ENCODE measurements around the gene CDCP2.

CDCP2 gene

DNA sequence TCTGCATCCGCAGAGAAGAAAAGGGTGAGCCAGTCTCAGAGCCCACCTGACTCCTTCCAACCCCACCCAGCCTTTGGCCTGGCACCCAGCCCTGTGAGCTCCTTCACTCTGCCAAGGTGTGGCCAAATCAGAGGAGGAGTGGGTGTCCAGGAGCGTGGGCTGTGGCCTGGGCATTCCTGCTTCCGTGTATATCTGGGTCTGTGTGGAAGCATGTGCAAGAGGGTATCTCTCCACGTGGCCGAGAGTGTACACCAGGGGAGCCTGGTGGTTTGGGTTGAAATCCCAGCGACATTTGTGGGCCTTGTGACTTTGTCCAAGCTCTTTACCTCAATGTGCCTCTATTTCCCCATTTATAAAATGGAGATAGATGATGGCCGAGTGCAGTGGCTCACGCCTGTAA lies 29.8 kb downstream of the CDCP2 start:
- no peaks in the 10 kb centered on the region for H3K27me3 ChIP-seq (ENCODE audit: insufficient read depth, low read length)
- peaks cover 0 to 3% of the 10 kb centered on the region in 2 experiments for H3K4me1 ChIP-seq (ENCODE audit: control insufficient read depth in 1 of 2, insufficient read depth in 2 of 2, low read length in 2 of 2)
- no peak overlapping the region for H2BK5ac ChIP-seq (ENCODE audit: low read depth, low read length, poor library complexity)
- H3K27ac ChIP-seq (ENCODE audit: low read depth, low read length) = no peak overlapping the region
- no peak overlapping the region for H3K4ac ChIP-seq (ENCODE audit: low read depth, low read length)
- H4K12ac ChIP-seq (ENCODE audit: low read depth, low read length) = no peak overlapping the region
- no peak overlapping the region for H2AK5ac ChIP-seq (ENCODE audit: low read length)
- no peak overlapping the region for H2AFZ ChIP-seq (ENCODE audit: insufficient read depth, low read length, poor library complexity)
- H2BK12ac ChIP-seq (ENCODE audit: low read length) = no peak overlapping the region
- H3K36me3 ChIP-seq (ENCODE audit: control insufficient read depth in 1 of 2, insufficient read depth in 2 of 2, low read length in 2 of 2) = no peaks in the 10 kb centered on the region
- H3K14ac ChIP-seq (ENCODE audit: low read length) = no peak overlapping the region
- no peaks in the 10 kb centered on the region for H3K79me1 ChIP-seq (ENCODE audit: low read length)
- peaks cover 8% of the 10 kb centered on the region for H3K9me3 ChIP-seq (ENCODE audit: insufficient read depth, low read depth, low read length)
- H4K8ac ChIP-seq (ENCODE audit: low read depth, low read length) = no peak overlapping the region
- no peak overlapping the region for H2BK120ac ChIP-seq (ENCODE audit: insufficient read depth, low read length, poor library complexity)
- H3K18ac ChIP-seq (ENCODE audit: low read length) = no peak overlapping the region
- H3K4me2 ChIP-seq (ENCODE audit: low read length) = no peak overlapping the region
- no peak overlapping the region for H3K9ac ChIP-seq (ENCODE audit: low read length)
- no peak for DNase-seq
- whole genome bisulfite sequencing (ENCODE audit: extremely low coverage, insufficient coverage, insufficient read length) = no CpG with 5 or more reads among the region's 8 CpGs
- H3K4me3 ChIP-seq (ENCODE audit: low read depth, low read length) = no peak overlapping the region
- H3K79me2 ChIP-seq (ENCODE audit: control insufficient read depth, insufficient read depth, low read length, poor library complexity) = no peaks in the 10 kb centered on the region
- H4K91ac ChIP-seq (ENCODE audit: low read depth, low read length) = no peak overlapping the region
- H3K23ac ChIP-seq (ENCODE audit: low read length) = no peak overlapping the region

DNA sequence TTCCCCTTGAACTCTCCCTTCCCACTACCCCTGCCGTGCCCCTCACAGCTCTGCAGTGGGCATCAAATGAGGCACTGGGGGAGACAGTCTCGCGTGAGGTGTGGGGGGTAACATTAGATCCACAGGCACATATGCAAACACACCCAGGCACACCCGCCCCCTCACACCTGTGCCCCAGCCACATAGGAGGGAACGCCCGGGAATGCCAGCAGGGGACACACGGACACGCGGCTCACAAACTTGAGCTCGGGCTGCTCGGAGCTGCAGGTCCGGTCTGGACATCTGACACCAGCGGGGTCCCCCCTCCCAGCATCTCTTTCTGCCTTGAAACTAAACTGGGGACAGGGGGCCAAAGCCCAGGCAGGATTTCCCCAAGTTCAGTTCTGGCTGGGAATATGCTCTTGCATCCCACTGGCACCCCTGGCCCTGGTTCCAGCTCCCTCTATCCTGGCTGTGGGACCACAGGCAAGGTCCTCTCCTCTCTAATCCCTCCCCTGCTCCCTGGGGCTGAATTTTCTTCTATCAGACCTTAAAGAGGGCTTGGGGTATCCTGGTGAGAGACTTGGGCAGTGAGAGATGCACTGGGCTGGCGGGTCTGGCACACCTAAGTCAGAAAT lies 30.6 kb downstream of the CDCP2 start:
- H3K4me3 ChIP-seq (ENCODE audit: low read depth, low read length) = no peak overlapping the region
- no peak overlapping the region for H4K12ac ChIP-seq (ENCODE audit: low read depth, low read length)
- no peak overlapping the region for H2BK12ac ChIP-seq (ENCODE audit: low read length)
- no peak overlapping the region for H3K14ac ChIP-seq (ENCODE audit: low read length)
- no peak overlapping the region for H3K9ac ChIP-seq (ENCODE audit: low read length)
- no peak overlapping the region for H2BK5ac ChIP-seq (ENCODE audit: low read depth, low read length, poor library complexity)
- peaks cover 8% of the 10 kb centered on the region for H3K9me3 ChIP-seq (ENCODE audit: insufficient read depth, low read depth, low read length)
- H2AK5ac ChIP-seq (ENCODE audit: low read length) = no peak overlapping the region
- H3K36me3 ChIP-seq (ENCODE audit: control insufficient read depth in 1 of 2, insufficient read depth in 2 of 2, low read length in 2 of 2) = no peaks in the 10 kb centered on the region
- H3K79me1 ChIP-seq (ENCODE audit: low read length) = no peaks in the 10 kb centered on the region
- H2BK120ac ChIP-seq (ENCODE audit: insufficient read depth, low read length, poor library complexity) = no peak overlapping the region
- no peak overlapping the region for H4K91ac ChIP-seq (ENCODE audit: low read depth, low read length)
- H3K4me1 ChIP-seq (ENCODE audit: control insufficient read depth in 1 of 2, insufficient read depth in 2 of 2, low read length in 2 of 2) = peaks cover 0 to 3% of the 10 kb centered on the region in 2 experiments
- H3K79me2 ChIP-seq (ENCODE audit: control insufficient read depth, insufficient read depth, low read length, poor library complexity) = no peaks in the 10 kb centered on the region
- no peak overlapping the region for H3K27ac ChIP-seq (ENCODE audit: low read depth, low read length)
- no peak for DNase-seq
- whole genome bisulfite sequencing (ENCODE audit: extremely low coverage, insufficient coverage, insufficient read length) = no CpG with 5 or more reads among the region's 14 CpGs
- no peak overlapping the region for H3K18ac ChIP-seq (ENCODE audit: low read length)
- peak overlapping the region; percentile 54 for H3K4me2 ChIP-seq (ENCODE audit: low read length)
- no peak overlapping the region for H2AFZ ChIP-seq (ENCODE audit: insufficient read depth, low read length, poor library complexity)
- no peak overlapping the region for H3K23ac ChIP-seq (ENCODE audit: low read length)
- no peaks in the 10 kb centered on the region for H3K27me3 ChIP-seq (ENCODE audit: insufficient read depth, low read length)
- H3K4ac ChIP-seq (ENCODE audit: low read depth, low read length) = no peak overlapping the region
- no peak overlapping the region for H4K8ac ChIP-seq (ENCODE audit: low read depth, low read length)

DNA sequence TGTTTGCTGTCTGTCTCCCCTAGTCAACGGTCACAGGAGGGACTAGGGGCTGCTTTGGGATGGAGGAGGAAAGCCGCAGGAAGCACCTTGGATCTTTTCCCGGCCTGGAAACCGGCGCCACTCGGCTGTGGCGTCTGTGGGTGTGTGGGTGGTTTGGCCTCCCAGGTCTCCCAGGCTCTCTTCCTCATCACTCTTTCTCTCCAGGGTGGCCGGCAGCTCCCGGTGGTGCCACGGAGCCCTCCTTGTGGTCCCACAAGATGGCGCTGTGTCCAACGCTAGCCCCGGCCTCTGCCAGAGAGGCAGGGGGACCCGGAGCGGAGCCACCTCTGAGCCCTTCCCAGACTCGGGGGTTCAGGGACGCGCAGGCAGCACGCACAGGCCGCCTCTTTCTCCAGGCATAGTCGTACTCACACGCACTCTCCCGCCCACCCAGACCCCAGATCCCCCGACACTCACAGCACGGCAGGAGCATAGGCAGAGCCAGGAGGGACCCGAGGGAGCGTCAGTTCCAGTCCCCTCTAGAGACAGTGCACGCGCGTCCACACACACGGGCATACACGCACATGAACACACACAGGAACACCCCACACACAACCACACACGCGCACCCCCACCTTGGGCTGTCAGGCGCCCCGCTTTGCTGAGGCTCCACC lies 31.2 kb downstream of the CDCP2 start:
- peak overlapping the region; percentile 41 for H4K91ac ChIP-seq (ENCODE audit: low read depth, low read length)

DNA sequence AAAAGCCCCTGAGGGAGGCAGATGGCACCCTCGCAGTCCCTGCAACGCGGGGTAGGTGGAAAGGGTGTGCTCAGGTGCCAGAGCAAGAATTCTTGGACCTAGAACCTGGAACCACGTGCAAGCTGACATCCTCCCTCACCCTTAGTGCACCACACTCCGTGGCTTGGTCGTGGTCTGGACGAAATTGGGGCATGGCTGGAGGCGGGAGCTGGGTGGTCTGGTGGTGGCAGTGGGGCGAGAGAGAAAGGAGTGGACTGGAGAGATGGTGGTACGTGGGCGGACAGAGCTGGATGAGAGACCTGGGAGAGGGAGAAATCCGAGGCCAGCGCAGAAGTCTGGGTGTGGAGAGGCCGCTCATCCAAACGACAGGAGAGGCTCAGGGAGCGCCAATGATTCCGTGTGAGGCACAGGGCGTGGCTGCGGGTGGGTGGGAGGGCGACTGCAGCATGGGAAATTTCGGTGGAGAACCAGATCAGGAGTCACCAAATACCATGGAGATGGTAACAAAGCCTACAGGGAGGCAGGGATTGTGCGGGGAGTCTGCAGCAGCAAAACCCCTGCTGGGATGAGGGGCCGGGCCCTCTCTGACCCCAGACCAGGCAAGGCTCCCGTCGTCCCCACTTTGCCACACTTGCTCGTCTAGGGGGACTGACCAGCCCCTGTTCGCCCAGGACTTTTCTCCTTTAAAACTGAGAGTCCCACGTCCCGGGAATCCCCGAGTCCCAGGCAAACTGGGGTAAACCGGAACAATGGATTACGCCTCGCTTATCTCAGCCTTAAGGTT lies 31.9 kb downstream of the CDCP2 start:
- H3K4me3 ChIP-seq (ENCODE audit: low read depth, low read length) = no peak overlapping the region
- no peak overlapping the region for H3K9ac ChIP-seq (ENCODE audit: low read length)
- no peak overlapping the region for H2BK5ac ChIP-seq (ENCODE audit: low read depth, low read length, poor library complexity)
- no peaks in the 10 kb centered on the region for H3K79me2 ChIP-seq (ENCODE audit: control insufficient read depth, insufficient read depth, low read length, poor library complexity)
- H2BK12ac ChIP-seq (ENCODE audit: low read length) = peak overlapping the region; percentile 47
- no peak overlapping the region for H3K14ac ChIP-seq (ENCODE audit: low read length)
- no peak for DNase-seq
- H4K91ac ChIP-seq (ENCODE audit: low read depth, low read length) = peak overlapping the region; percentile 41
- H3K36me3 ChIP-seq (ENCODE audit: control insufficient read depth in 1 of 2, insufficient read depth in 2 of 2, low read length in 2 of 2) = no peaks in the 10 kb centered on the region
- peak overlapping the region; percentile 26 for H2AFZ ChIP-seq (ENCODE audit: insufficient read depth, low read length, poor library complexity)
- H3K27me3 ChIP-seq (ENCODE audit: insufficient read depth, low read length) = no peaks in the 10 kb centered on the region
- H3K4me1 ChIP-seq (ENCODE audit: control insufficient read depth in 1 of 2, insufficient read depth in 2 of 2, low read length in 2 of 2) = peaks cover 0 to 3% of the 10 kb centered on the region in 2 experiments
- H2AK5ac ChIP-seq (ENCODE audit: low read length) = no peak overlapping the region
- H4K12ac ChIP-seq (ENCODE audit: low read depth, low read length) = no peak overlapping the region
- no peak overlapping the region for H3K27ac ChIP-seq (ENCODE audit: low read depth, low read length)
- no peak overlapping the region for H4K8ac ChIP-seq (ENCODE audit: low read depth, low read length)
- H2BK120ac ChIP-seq (ENCODE audit: insufficient read depth, low read length, poor library complexity) = peak overlapping the region; percentile 15
- WGBS (ENCODE audit: extremely low coverage, insufficient coverage, insufficient read length) = no CpG with 5 or more reads among the region's 33 CpGs
- no peak overlapping the region for H3K18ac ChIP-seq (ENCODE audit: low read length)
- H3K23ac ChIP-seq (ENCODE audit: low read length) = no peak overlapping the region
- H3K4ac ChIP-seq (ENCODE audit: low read depth, low read length) = no peak overlapping the region
- no peak overlapping the region for H3K4me2 ChIP-seq (ENCODE audit: low read length)
- peaks cover 8% of the 10 kb centered on the region for H3K9me3 ChIP-seq (ENCODE audit: insufficient read depth, low read depth, low read length)
- H3K79me1 ChIP-seq (ENCODE audit: low read length) = no peaks in the 10 kb centered on the region

More for the DNA sequence above, 31.2 kb downstream of the CDCP2 start:
- H3K23ac ChIP-seq (ENCODE audit: low read length) = no peak overlapping the region
- H2BK120ac ChIP-seq (ENCODE audit: insufficient read depth, low read length, poor library complexity) = peak overlapping the region; percentile 15
- H3K9ac ChIP-seq (ENCODE audit: low read length) = no peak overlapping the region
- H2AK5ac ChIP-seq (ENCODE audit: low read length) = no peak overlapping the region
- peak overlapping the region; percentile 54 for H3K4me2 ChIP-seq (ENCODE audit: low read length)
- peak overlapping the region; percentile 15 for H3K4me3 ChIP-seq (ENCODE audit: low read depth, low read length)
- H3K9me3 ChIP-seq (ENCODE audit: insufficient read depth, low read depth, low read length) = peaks cover 8% of the 10 kb centered on the region
- no peak overlapping the region for H3K27ac ChIP-seq (ENCODE audit: low read depth, low read length)
- H4K12ac ChIP-seq (ENCODE audit: low read depth, low read length) = no peak overlapping the region
- H3K36me3 ChIP-seq (ENCODE audit: control insufficient read depth in 1 of 2, insufficient read depth in 2 of 2, low read length in 2 of 2) = no peaks in the 10 kb centered on the region
- H2BK12ac ChIP-seq (ENCODE audit: low read length) = peak overlapping the region; percentile 47
- peaks cover 0 to 3% of the 10 kb centered on the region in 2 experiments for H3K4me1 ChIP-seq (ENCODE audit: control insufficient read depth in 1 of 2, insufficient read depth in 2 of 2, low read length in 2 of 2)
- H2BK5ac ChIP-seq (ENCODE audit: low read depth, low read length, poor library complexity) = no peak overlapping the region
- H3K14ac ChIP-seq (ENCODE audit: low read length) = no peak overlapping the region
- DNase-seq = peak; percentile 7 to 61
- H3K79me2 ChIP-seq (ENCODE audit: control insufficient read depth, insufficient read depth, low read length, poor library complexity) = no peaks in the 10 kb centered on the region
- H3K18ac ChIP-seq (ENCODE audit: low read length) = no peak overlapping the region
- no peaks in the 10 kb centered on the region for H3K27me3 ChIP-seq (ENCODE audit: insufficient read depth, low read length)
- no CpG with 5 or more reads among the region's 36 CpGs for WGBS (ENCODE audit: extremely low coverage, insufficient coverage, insufficient read length)
- H2AFZ ChIP-seq (ENCODE audit: insufficient read depth, low read length, poor library complexity) = peak overlapping the region; percentile 26
- peak overlapping the region; percentile 38 for H4K8ac ChIP-seq (ENCODE audit: low read depth, low read length)
- no peak overlapping the region for H3K4ac ChIP-seq (ENCODE audit: low read depth, low read length)
- no peaks in the 10 kb centered on the region for H3K79me1 ChIP-seq (ENCODE audit: low read length)
